ENCODE measurements around the gene STPG4.

STPG4 gene

DNA sequence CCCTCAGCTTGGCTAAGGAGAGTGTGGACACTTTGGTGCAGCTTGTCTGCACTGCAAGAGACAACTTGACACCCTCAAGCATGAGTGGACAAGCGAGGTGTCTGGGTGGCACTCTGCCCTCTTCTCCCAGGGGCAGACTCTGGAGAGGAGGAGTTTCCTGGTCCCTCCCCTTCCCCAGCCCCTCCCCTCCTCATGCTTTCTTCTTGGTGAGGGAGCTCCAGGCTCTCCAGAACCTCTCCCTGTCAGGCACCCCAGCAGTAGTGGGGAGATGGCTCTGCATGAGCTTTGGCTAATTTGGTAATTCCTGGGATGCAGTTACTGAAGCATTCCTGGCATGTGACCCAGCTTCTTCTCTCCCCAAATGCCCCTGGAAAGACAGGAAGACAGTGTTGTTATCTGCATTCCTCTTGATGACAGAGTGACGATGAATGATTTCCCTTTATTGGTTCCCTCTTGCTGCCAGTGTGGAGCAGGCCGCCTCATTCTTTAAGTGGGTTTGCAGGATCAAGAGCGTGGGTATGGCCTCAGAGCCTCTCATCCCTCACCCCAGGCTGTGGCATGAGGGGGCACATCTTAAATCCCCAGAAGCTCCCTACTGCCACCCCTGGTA is 89.2 kb downstream of the STPG4 start:
- no peak for TF ChIP-seq CTCF (conservative IDR thresholded peaks at IDR 0.05)

DNA sequence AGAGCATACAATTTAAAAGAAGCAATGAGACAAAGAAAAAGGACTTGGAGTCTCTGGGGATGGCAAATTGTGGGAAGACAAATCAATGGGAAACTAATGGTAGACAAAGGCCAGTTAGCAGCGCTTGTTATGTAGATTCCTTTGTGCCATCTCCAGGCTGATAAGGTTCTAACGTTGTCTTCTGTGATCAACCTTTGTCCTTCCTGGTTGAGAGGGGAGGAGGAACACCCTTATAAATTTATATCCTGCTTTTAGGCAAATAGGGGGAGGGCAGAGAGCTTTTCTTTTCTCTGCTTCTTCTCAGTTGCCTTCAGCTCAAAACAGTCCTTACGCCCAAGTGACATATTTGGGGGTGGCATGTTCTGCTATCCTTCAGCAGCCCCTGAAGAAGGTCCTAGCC is 89.8 kb downstream of the STPG4 start:
- H3K27ac ChIP-seq = peak overlapping the region; percentile 26
- no peak for TF ChIP-seq CTCF (conservative IDR thresholded peaks at IDR 0.05)

More for the DNA sequence above, 89.2 kb downstream of the STPG4 start:
- peak overlapping the region; percentile 26 for H3K27ac ChIP-seq

DNA sequence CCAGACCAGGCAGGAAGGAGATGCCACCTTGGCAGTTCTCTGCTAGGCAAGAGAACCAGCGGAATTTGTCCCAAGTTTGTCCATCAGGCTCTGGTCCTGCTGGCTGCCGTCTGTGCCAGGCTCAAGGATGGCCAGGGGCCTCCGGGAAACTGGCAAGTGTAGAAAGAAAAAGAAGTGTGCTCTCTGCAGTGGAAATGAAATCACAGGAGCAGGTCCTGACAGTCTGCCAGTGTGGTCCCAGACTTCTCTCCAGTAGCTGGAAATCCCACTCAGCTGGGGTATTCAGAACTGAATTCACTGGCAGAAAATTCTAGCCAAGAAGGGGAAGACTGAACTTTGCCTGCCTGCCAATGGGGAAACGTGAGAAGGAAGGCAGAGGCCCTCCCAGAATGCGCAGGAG is 91.0 kb downstream of the STPG4 start:
- no peak for TF ChIP-seq CTCF (conservative IDR thresholded peaks at IDR 0.05)
- no peak overlapping the region for H3K27ac ChIP-seq

DNA sequence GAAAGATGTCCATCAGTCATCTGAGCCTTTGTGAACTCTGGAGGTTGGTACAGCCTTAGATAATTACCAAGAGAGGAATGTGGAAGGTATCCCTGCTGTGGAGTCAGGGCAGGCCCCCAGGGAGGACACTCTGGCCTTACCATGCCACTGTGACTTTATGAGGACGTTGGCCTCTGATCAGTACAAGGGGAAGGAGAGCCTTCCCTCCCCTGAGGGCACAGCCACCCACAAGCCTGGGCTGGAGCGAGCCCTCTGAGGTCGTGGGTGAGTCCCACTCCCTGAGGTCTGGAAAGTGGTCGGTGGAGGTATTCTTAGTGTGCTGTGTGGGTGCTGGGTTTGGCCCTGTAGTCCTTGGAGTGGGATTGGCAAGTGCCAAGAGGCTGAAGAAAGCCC is 91.6 kb downstream of the STPG4 start:
- TF ChIP-seq CTCF (conservative IDR thresholded peaks at IDR 0.05) = no peak
- H3K27ac ChIP-seq = no peak overlapping the region; the same call in 1 of the 2 replicates

DNA sequence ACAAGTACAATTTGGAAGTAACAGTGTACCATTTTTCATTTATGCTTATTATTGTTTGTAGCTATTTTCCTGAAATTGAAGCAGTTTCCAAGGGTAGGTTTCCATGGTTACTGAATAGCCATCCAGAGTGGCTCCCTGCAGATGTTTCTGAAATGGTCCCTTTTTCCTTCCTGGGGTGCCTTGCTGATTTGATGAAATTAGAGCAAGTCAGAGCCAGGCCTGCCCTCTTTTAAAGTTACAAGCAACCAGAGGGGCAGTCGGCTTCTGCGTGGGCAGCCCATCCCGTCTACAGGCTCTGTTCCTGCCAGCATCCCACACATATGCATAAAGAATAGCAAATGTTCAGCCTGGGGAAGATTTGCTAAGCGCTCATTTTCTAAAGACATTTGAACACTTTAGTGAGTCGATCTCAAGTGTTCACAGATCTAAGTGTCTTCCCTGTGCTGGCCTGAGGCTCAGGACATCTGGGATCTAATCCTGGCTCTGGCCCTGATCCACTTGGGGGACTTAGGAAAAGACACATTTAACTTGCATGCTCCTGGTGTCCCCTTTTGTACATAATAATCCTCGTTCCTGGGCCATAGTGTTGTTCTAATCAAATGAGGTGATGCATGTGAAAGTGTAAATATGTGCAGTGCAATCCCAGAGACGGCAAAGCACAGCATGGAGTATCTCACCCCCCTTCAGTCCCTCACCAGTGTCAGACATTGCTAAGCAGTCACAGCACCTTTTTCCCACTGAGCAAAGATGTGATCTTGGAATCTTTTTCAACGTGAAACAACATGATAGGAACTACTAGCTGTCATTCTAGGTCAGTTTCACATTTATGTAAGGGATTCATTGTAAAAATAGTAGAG is 92.2 kb downstream of the STPG4 start:
- H3K27ac ChIP-seq = peak overlapping the region; percentile 38
- no peak for TF ChIP-seq CTCF (conservative IDR thresholded peaks at IDR 0.05)

DNA sequence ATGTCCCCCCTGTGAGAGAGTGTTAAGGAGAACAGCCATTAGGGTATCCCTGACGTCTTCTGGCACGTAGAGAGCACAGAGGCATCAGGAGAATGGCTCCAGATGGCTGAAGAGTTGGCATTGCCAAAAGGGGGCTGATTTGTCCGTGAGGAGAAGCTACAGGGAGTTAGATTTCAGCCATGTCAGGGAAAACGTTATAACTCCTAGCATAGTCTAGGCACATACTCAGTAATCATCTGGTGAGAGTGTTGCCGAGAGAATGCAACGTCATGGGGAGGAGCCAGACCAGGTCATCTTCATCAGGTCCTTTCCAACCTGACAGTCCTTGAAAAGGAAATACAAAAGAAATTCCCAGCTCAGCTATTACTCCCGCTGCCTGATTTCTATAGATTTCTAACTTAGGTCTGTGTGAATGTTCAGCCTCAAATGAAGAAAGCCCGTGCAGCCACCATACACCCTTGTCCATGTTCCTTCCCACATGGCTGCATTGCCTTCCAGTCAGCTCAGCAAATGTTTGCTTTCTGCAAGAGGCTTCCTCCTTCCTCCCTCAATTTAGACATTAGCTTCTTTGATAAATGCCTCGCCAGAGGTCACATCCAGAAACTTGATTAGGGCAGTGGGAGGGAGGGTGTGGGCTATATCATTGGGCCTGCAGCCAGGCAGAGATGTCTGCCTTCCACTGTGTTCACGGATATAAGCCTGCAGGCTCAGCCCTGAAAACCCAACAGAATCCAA is 93.0 kb downstream of the STPG4 start:
- TF ChIP-seq CTCF (conservative IDR thresholded peaks at IDR 0.05) = no peak
- peak overlapping the region; percentile 38 for H3K27ac ChIP-seq

DNA sequence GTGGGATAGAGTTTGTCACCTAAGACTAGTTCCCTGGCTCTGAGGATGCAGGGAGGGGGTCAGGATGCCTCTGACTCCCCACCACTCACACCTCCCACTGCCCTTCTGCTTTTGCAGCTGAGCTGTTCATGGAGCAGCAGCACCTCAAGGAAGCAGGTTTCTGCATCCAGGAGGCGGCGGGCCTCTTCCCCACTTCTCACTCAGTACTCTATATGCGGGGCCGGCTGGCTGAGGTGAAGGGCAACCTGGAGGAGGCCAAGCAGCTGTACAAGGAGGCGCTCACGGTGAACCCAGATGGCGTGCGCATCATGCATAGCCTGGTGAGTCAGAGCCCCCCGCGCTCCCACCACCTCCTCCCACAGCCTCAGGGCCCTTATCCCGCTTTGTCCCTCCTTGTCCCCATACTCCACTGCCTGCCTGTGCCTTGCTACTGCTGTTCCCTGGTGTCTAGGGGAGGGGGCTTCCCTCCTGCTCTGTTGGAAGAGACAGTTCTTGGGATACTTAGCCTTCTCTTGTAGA is 94.4 kb downstream of the STPG4 start:
- no peak overlapping the region for H3K27ac ChIP-seq
- TF ChIP-seq CTCF (conservative IDR thresholded peaks at IDR 0.05) = no peak
